Cerebellar nuclear complex (tissue), 1 donor: ENCODE measurements around the gene EGFLAM.
"Not testable (repeated sequence)": the region's sequence is repeated elsewhere in the genome, so short reads cannot be mapped to it uniquely, and the experiment has no call there.

Source experiments
- DNase-seq, 2 experiments: peaks; one replicate each; lab custom pipeline; 2025; lab: John Stamatoyannopoulos, UW

Gene EGFLAM

DNA sequence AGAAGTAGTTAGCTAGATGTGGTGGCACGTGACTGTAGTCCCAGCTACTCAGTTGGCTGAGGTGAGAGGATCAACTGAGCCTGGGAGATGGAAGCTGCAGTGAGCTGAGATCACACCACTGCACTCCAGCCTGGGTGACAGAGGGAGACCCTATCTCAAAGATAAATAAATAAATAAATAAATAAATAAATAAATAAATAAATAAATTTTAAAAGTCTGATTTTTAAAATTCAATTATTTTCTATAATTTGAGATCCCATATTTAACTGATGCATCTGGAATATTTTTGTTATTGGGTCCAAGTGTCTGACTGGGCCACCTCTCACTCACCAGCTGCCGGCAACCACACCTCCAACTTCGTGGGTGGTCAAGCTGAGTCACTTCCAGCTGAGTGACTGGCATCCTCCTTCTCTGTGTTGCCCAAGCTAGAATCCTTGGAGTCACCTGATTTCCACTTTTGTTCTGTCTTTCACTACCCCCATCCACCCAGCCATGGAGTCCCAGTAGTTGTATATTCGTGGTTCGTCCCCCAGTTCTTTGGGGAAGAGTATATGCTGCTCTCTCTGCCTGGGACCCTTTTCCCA is 70.9 kb downstream of the EGFLAM start:
- no peak for DNase-seq

DNA sequence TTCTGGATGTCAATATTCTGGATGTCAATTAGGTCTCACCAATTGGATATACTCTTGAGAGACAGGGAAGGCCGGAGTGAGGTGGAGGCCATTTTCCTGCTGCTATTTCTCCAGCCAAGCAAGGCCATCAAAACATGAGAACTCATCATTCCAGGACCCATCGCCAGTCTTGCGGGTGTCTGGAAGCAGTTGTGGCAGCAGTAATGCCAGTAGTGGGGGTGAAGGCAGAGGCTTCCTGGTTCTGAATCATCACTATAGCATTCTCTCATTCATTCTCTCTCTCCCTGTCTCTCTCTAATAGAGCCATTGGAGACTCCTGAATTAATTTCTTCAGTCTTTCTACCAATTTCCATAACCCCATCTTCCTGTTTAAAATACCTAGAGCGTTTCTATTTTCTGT is 71.8 kb downstream of the EGFLAM start:
- no peak for DNase-seq

DNA sequence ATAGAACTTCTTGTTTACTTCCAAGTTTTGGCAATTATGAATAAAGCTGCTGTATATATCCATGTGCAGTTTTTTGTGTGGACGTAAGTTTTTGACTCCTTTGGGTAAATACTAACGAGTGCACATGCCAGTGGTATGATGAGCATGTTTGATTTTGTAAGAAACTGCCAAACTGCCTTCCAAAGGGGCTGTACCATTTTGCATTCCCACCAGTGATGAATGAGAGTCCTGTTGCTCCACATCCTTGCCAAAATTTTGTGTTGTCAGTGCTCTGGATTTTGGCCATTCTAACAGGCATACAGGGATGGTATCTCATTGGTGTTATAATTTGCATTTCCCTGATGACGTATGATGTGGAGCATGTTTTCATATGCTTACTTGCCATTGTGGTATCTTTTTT is 73.5 kb downstream of the EGFLAM start:
- DNase-seq: no peak

DNA sequence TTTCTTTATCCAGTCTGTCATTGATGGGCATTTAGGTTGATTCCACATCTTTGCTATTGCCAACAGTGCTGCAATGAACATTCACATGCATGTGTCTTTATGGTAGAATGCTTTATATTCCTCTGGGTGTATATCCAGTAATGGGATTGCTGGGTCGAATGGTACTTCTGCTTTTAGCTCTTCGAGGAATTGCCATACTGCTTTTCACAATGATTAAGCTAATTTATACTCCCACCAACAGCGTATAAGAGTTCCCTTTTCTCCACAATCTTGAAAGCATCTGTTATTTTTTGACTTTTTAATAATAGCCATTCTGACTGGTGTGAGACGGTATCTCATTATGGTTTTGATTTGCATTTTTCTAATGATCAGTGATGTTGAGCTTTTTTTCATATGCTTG is 74.8 kb downstream of the EGFLAM start:
- DNase-seq: not testable (repeated sequence)

DNA sequence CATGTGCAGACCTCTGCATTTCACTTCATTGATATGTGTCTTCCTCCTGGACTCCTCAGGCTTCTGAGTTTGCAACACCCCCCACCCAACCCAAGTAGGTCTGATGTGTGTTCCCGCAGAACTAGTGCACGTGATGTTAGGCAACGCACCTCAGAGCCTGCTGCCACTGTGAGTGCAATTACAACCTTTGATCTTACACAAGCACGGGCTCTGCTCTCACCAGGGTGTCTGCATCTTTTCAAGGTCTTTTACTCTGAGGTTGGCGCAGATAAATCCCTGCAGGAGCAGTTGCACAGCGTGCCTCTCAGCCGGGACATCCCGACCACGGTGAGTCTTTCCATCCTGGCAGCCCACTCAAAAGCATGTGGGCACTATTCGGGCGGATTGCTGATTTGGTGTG is 80.1 kb downstream of the EGFLAM start:
- DNase-seq: no peak

DNA sequence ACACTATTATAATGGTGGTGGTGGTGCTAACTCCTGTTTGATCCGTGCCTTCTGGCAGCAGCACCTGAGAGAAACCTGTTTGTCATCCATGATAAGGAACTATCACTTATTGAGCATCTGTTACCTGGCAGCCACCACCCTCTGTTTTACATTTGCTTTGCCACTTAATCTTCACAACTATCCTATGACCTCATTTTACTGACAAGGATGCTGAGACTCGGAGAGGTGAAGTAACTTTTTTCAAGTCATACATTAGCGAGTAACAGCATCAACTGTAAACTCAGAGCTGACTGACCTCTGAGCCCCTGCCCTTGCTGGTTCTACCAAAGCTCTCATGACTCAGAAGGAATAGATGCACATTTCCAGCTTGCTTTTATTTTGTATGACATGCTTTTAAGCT is 81.1 kb downstream of the EGFLAM start:
- no peak for DNase-seq

DNA sequence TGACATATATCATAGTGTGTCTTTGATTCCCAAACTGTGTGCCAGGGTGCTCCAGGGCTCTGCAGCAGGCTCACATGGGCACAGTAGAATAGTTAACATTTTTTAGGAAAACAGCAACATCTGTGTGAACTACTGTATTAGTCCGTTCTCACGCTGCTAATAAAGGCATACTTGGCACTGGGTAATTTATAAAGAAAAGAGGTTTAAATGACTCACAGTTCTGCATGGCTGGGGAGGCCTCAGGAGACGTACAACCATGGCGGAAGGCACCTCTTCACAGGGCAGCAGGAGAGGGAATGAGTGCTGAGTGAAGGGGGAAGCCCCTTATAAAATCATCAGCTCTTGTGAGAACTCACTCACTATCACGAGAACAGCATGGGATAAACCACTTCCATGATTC is 82.7 kb downstream of the EGFLAM start:
- no peak for DNase-seq

DNA sequence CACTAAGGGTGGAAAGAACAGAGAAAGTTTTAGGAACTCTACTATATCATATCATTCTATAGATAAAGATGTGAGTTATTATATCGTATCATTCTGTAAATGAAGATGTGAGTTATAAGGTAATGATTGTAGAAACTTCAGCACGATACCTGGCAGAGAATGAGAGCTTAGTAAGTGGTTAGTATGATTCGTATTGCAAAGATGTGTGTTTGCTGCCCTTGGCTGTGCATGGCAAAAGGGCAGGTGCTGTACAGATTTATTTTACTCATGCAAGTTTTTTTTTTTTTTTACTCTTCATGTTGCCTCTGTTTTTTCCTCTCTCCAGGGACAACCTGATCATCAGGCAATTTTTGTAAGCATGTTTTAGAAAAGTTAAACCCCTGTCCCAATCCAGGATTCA is 83.3 kb downstream of the EGFLAM start:
- DNase-seq: no peak

DNA sequence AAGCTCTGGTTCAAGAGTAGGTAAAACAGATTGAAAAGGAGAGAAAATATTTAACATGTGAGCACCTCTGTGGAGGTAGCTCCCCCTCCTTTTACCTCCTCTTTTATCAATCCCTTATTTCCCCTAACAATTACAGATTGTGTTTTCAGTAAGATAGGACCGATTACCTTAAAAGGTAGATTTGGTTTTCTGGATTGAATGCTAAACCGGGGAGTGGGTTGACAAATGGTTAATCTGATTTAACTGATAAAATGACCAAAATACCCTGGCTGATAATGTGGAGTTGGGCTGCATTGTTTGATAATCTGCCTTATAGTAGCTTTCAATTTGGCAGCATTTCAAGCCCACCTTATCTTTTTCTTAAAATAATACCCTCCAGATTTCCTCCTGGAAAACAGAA is 83.9 kb downstream of the EGFLAM start:
- DNase-seq: no peak

DNA sequence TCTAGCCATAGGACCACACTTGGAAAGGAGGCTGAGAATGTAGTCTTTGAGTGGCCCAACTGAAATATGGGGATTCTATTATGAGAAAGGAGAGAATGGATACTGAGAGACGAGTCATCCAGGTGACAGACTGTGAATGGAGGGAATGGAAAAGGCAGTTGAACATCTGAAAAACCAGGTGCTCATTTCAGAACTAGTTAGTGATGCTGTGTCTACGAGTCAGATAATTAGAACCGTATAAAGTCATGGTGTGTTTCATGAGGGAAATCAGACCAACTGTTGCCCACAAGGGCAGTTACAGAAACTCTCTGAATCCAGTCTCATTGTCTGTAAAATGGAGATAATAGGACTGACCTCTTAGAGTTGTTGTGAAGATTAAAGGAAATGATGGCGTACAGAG is 86.5 kb downstream of the EGFLAM start:
- DNase-seq: no peak

DNA sequence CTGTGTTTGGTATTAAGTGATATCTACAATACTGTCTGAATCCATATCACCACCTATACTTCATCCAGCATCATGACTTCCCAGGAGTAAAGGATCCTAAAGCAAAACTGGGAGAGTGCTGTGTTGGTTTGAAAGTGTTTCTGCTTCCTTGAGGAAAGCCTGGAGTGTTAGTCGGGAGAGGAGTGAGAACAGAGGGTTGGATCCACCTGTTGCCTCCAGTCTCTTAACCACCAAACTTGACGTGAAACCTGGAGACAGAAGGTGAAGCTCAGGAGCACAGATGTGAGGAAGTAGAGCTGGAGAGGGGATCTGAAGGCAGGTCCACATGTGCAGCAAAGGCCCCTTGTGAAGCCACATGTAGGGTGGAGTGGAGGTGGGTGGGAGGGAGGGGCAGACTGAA is 88.2 kb downstream of the EGFLAM start:
- no peak for DNase-seq

DNA sequence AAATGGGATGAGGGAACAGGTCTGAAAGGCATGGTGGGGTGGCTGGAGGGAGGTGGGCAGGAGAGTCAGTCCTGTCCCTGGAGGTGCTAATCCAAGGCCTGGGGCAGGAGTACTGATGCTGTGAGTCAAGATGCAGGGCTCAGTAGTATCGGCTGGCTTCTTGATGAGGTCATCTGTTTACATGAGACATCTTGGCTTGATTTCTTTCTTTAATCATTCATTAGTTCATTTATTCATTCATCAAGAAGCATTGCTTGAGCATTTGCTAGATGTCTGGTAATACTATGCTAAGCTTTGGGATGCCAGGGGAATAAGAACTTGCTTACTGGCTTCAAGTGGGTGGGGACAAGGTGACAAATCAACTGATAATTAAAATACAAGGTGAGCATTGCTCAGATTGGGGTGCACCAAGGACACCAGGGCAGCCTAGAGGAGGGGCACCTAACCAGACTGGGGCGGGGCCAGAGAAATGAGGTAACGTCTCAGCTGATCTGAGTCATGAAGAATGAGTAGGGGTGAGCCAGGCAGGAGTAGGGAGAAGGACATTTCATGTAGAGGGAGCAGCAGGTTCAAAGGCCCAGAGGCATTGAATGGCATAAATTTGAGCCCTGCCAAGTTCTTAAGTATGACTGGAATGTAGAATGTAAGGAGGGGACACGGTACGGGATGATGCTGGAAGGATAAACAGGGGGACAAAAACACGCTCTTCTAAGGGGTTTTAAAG is 88.8 kb downstream of the EGFLAM start:
- no peak for DNase-seq

DNA sequence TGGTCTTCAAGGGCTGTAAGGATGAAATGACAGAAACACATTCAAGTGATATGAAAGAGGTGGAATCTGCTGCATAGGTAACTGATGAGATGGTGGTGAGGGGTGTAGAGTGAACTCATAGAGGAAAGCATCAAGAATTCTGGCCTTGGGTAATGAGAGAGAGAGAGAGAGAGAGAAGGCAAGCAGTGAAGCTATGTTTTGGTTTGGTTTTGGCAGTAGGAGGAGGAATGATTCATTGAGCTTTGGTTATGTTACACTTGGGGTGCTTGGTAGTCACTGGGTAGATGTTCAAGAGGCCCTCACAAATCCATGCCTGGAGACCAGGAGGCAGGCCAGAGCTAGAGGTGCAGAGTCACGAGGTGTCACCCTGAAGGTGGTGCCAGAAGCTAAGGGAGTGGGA is 89.5 kb downstream of the EGFLAM start:
- no peak for DNase-seq

DNA sequence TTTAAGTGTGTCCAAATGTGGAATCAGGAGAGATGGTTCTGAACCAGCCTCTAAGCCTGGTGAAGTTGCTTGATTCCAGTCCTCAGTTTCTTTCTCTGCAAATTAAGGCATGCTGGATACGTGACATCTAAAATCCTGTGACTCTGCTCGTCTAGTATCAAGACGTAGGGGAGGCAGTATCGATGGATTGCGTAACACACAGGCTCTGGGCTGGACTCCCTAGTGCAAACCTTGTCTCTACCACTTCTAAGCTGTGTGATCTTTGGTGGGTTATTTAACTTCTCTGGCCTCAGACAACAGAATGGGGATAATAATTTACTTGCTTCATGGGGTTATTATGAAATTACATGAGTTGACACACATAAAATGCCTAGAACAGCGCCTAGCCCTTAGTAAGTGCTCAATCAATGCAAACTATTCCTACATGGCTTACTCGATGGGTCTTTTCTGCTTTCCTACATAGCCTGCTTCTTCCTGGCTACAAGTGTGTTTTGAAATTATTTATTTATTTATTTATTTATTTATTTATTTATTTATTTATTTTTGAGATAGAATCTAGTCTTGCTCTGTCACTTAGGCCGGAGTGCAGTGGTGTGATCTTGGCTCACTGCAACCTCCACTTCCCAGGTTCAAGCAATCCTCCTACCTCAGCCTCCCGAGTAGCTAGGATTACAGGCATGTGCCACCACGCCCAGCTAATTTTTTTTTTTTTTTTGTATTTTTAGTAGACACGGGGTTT is 102.1 kb downstream of the EGFLAM start:
- no peak for DNase-seq

DNA sequence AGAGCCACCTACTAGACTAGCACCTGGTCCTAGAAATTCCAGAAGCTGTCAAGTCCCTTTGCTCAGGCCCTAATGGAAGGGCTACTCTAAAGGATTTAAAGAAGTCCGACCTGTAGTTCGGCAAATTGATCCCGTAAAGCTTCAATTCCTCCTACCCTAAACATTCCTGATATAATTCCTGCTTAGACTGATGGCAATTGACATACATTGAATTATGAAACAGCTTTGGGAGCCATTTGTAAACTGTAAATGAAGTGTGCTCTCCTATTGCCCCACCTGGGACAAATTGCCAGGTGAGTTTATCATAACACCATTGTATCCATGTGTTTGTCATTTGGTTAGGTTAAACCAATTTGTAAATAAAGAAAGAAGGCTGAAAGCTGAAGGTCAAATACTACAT is 104.4 kb downstream of the EGFLAM start:
- no peak for DNase-seq

DNA sequence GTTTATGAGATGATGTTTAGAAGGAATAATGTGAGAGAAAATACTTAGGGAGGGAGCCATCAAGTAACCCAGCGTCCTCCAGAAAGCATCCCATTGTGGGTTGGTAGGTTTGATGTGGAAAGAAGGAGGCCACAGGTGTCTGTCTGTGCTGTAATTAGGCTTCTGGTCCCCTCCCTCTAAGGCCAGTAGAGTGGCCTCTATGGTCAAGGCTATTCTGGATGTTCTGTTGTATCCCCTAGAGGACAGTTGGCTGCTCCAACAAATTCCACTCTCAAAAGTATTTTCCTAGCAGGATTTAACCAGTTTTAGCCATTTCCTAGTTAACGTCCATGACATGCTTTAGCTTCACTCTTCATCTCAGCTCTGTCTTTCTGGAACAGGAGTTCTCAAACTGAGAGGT is 106.5 kb downstream of the EGFLAM start:
- DNase-seq: no peak

DNA sequence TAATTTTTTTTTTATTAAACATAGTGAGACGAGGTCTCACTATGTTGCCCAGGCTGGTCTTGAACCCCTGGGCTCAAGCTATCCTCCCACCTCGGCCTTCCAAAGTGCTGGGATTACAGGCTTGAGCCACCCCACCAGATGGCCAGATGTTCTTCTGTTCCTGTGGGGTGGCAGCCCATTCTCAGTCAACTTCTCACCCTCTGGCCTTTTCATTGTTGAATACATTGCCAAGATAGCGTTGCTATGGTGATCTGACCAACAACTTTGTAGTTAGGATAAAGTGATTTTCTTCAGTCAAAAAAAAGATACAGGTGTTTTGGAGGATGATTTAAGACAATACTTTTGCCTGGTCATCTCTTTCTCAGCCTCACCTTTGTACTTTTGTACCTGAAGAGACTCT is 109.1 kb downstream of the EGFLAM start:
- DNase-seq: no peak

DNA sequence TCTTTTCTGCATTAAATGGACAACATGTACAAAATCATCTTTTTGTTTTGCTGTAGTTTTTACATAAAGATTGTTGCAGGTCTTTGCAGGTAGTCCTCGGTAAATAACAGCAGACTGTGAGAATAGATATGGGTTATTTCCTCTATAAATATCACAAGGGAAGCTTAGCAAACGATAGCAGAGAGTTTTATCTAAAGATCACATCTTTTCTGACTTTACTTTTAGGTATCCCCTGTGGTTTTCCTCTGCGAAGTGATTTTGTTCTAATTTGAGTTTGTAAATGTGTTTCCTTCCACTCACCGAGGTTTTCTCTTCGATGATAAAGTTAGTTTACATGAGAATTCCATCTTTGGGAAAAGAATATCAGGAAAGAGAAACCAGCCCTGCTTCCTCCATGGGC is 109.6 kb downstream of the EGFLAM start:
- DNase-seq: no peak

DNA sequence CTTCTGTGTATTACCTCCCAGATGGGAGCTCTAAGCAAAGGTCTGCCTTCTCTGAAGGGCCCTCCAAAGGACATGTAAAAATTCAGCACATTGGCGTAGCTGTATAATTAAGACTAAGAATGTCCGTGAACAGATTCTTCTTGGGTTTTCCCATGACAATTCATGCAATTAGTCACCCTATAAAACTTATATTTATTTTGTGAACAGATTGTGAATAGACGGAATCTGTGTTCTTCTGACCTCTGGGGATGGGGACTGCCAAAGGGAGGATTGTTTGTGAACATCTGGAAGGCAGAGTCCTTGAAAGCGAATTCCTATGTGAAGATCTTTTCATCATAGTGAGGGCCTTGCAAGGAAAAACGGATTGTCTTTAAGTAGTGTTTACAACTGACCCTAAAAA is 111.3 kb downstream of the EGFLAM start:
- no peak for DNase-seq

DNA sequence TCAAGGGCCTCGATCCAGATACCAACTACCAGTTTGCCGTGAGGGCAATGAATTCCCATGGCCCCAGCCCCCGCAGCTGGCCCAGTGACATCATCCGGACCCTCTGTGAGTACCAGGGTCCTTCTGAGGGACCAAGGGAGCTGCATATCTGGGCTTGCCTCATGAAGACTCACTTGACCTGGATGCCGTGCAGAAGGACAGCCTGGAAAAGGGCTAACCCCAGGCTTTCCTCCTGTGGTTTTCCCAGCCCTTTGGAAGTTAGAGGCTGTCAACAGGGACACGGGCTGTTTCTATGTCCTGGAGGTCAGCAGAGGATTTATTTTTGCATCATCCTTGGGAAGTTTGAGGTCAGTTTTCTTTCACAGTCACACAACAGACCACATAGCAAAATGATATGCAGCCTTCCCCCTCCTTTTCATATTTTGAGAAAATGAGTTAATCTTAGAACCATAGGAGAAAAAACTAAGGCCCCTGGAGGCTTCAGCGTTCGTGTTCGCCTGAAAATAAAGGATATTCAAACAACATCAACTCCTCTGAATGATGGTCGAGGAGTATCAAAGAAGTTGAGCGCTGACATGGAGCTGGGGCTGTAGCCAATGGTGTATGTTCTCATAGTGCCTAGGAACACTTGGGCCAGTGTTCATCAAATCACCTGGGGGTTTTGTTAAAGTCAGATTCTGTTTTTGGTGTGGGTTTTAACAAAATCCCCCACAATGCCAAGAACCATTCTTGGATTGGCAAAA is 112.2 kb downstream of the EGFLAM start:
- DNase-seq: no peak

DNA sequence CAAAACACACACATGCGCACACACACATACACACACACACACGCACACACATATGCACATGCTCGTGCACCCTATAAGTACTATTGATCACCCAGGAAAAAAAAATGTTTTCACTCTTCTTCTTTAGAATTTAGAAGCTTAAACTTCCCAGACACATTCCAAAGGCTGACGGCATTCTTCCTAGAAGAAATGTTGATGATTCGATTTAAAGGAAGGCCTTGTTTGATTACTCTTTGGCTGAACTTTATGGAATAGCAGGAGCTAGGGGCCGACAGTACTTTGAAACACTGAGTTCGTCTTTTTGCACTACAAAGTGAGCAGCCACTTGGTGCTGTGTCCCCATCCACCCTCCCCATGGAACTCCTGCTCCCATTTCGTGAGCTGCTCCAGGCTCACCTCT is 113.2 kb downstream of the EGFLAM start:
- no peak for DNase-seq

DNA sequence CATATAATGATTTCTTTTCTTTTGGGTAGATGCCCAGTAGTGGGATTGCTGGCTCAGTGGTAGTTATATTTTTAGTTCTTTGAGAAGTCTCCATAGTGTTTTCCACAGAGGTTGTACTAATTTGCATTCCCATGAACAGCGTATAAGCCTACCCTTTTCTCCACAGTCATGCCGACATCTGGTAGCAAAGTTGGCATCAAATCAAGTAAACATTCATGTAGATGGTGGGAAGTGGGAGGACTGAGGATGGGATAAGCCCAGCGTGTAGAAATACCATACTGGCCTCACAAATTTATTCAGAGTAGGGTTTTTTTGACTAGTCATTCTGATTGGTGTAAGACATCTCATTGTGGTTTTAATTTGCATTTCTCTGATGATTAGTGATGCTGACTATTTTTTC is 115.4 kb downstream of the EGFLAM start:
- no peak for DNase-seq

DNA sequence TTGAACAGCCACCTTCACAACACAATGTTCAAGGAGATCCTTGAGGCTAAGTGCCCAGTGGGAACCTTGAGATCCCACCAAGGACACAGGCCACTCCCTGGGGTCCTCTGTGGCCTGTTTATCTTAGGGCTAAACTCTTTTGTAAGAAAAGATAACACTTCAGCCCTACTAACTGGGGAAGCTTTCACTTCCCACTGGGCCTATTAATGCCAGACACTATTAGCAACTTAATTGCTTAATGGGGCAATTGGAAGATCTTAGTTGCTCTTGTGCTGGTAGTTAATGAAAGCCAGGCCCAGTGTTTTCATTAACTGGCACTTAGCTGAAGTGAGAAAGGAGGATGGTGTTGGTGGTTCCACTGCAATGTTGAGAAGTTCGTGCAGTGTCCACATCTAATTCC is 117.1 kb downstream of the EGFLAM start:
- no peak for DNase-seq
